ENCODE measurements around the gene TMCC2.

TMCC2 gene

DNA sequence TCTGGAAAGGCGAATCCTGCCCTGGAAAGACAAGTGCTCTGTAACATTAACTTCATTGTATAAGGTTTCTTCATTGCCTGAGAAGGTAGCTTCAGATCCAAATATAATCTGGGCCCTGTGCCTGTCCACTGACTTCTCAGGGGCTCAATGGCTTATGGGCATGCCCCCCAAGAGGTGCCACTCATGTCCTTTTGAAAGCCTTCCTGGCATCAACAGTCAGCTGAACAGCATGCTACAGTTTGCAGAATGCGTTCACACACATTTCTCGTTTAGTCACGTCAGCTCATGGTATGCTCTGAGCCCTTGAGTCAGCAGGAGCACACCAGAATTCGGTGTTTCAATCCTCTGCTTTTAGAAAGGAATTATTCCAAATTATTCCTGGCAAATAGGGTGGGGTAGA lies 23.8 kb downstream of the TMCC2 start (continued):
- TF ChIP-seq BACH2 (CRISPR knock-in tag; IDR thresholded peaks at IDR 0.05; ENCODE audit: borderline replicate concordance) = no peak

- peak; percentile 96 for ATAC-seq
- TF ChIP-seq PATZ1 (CRISPR knock-in tag; IDR thresholded peaks at IDR 0.05; ENCODE audit: borderline replicate concordance) (no peak), PPARA (CRISPR knock-in tag; IDR thresholded peaks at IDR 0.05; ENCODE audit: borderline replicate concordance) (no peak), ZNF565 (CRISPR knock-in tag; conservative IDR thresholded peaks at IDR 0.05; ENCODE audit: low read depth) (no peak), CSDC2 (CRISPR knock-in tag; IDR thresholded peaks at IDR 0.05) (no peak)
Measured at GRCh38 chr1:205255941-205256780, 28.4 kb downstream of the TMCC2 start.

DNA sequence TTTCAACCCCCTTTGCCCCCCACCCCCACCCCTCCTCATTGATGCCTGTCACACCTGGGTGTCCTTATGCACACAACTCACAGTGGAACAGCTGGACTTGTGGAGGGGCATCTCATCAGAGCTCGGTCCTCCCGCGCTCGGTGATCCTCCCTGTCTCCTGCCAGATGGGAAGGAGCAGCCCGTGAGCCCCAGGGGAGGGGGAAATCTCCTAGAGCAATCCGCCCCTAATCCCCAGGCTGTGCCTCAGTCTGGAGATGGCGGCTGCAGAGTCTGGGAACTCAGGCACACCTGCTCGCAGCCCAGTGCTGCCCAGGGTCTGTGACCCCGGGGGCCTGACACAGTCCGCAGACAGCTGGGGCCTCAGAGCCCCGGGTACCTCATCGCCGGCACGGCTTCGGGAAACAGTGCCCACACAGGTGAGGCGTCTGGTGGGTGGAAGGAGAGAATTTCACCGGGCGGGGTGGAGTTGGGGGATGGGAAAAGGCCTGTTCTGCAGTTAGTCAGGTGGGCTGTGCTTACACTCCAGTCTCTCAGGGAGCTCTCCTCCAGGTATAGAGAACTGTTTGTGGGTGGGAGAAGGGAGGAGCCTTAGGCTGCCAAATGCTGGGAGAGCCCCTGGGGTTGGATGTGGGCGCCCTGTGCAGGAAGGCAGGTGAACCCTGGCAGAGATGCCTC lies 29.3 kb downstream of the TMCC2 start:
- no peak for ATAC-seq
- TF ChIP-seq CSDC2 (CRISPR knock-in tag; IDR thresholded peaks at IDR 0.05) = no peak
- TF ChIP-seq TSHZ2 (CRISPR knock-in tag; IDR thresholded peaks at IDR 0.05) = no peak
- TF ChIP-seq ESRRG (CRISPR knock-in tag; IDR thresholded peaks at IDR 0.05) = no peak
- TF ChIP-seq ZNF565 (CRISPR knock-in tag; conservative IDR thresholded peaks at IDR 0.05; ENCODE audit: low read depth) = no peak
- TF ChIP-seq, protein P1, sequence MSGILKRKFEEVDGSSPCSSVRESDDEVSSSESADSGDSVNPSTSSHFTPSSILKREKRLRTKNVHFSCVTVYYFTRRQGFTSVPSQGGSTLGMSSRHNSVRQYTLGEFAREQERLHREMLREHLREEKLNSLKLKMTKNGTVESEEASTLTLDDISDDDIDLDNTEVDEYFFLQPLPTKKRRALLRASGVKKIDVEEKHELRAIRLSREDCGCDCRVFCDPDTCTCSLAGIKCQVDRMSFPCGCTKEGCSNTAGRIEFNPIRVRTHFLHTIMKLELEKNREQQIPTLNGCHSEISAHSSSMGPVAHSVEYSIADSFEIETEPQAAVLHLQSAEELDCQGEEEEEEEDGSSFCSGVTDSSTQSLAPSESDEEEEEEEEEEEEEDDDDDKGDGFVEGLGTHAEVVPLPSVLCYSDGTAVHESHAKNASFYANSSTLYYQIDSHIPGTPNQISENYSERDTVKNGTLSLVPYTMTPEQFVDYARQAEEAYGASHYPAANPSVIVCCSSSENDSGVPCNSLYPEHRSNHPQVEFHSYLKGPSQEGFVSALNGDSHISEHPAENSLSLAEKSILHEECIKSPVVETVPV (CRISPR knock-in tag; IDR thresholded peaks at IDR 0.05) = no peak
- TF ChIP-seq GLIS3 (CRISPR knock-in tag; IDR thresholded peaks at IDR 0.05) = no peak
- TF ChIP-seq ZNF70 (CRISPR knock-in tag; IDR thresholded peaks at IDR 0.05) = no peak
- no peak for TF ChIP-seq ZFP30 (CRISPR knock-in tag; IDR thresholded peaks at IDR 0.05)
- TF ChIP-seq ISL1 (CRISPR knock-in tag; IDR thresholded peaks at IDR 0.05) = no peak
- no peak for TF ChIP-seq ZFP3 (CRISPR knock-in tag; IDR thresholded peaks at IDR 0.05)
- no peak for TF ChIP-seq CREB5 (CRISPR knock-in tag; IDR thresholded peaks at IDR 0.05; ENCODE audit: low read depth)
- no peak for TF ChIP-seq BACH2 (CRISPR knock-in tag; IDR thresholded peaks at IDR 0.05; ENCODE audit: borderline replicate concordance)
- TF ChIP-seq TCF4 (CRISPR knock-in tag; IDR thresholded peaks at IDR 0.05; ENCODE audit: borderline replicate concordance) = no peak
- no peak for TF ChIP-seq TOX (CRISPR knock-in tag; IDR thresholded peaks at IDR 0.05; ENCODE audit: borderline replicate concordance)
- TF ChIP-seq SNAI2 (CRISPR knock-in tag; IDR thresholded peaks at IDR 0.05) = no peak
- no peak for TF ChIP-seq ARNTL (CRISPR knock-in tag; IDR thresholded peaks at IDR 0.05; ENCODE audit: borderline replicate concordance, low read depth)
- TF ChIP-seq ZC3H10 (CRISPR knock-in tag; IDR thresholded peaks at IDR 0.05) = no peak

- no peak for ATAC-seq
- TF ChIP-seq ZFP30 (CRISPR knock-in tag; IDR thresholded peaks at IDR 0.05) (no peak), PPARA (CRISPR knock-in tag; IDR thresholded peaks at IDR 0.05; ENCODE audit: borderline replicate concordance) (no peak), CREB5 (CRISPR knock-in tag; IDR thresholded peaks at IDR 0.05; ENCODE audit: low read depth) (no peak), GLIS3 (CRISPR knock-in tag; IDR thresholded peaks at IDR 0.05) (no peak), ZNF8 (CRISPR knock-in tag; IDR thresholded peaks at IDR 0.05) (no peak), ZFP3 (CRISPR knock-in tag; IDR thresholded peaks at IDR 0.05) (no peak), TSHZ2 (CRISPR knock-in tag; IDR thresholded peaks at IDR 0.05) (no peak), SNAI2 (CRISPR knock-in tag; IDR thresholded peaks at IDR 0.05) (no peak), CSDC2 (CRISPR knock-in tag; IDR thresholded peaks at IDR 0.05) (no peak)
Measured at GRCh38 chr1:205257735-205258134, 30.0 kb downstream of the TMCC2 start.
